GM12865 (cell line): ENCODE data around the gene PLAC9.

Source experiments
- DNase-seq: peaks from one replicate; pipeline ENCODE4 v3.0.0; 2010; ENCODE audit warnings: low read depth
- H3K4me3 ChIP-seq: 2 replicates; pipeline ENCODE4 v1.5.1; 2011; ENCODE audit warnings: mild to moderate bottlenecking, low read depth, low read length, control low read depth
- TF ChIP-seq, protein P1 (sequence below): IDR thresholded peaks from 2 replicates; pipeline ENCODE4 v1.5.1; 2011; ENCODE audit warnings: low read length, control low read depth, low read depth, inconsistent platforms; ENCODE audit not compliant: insufficient read depth; ENCODE audit errors: missing control alignments

PLAC9 gene

DNA sequence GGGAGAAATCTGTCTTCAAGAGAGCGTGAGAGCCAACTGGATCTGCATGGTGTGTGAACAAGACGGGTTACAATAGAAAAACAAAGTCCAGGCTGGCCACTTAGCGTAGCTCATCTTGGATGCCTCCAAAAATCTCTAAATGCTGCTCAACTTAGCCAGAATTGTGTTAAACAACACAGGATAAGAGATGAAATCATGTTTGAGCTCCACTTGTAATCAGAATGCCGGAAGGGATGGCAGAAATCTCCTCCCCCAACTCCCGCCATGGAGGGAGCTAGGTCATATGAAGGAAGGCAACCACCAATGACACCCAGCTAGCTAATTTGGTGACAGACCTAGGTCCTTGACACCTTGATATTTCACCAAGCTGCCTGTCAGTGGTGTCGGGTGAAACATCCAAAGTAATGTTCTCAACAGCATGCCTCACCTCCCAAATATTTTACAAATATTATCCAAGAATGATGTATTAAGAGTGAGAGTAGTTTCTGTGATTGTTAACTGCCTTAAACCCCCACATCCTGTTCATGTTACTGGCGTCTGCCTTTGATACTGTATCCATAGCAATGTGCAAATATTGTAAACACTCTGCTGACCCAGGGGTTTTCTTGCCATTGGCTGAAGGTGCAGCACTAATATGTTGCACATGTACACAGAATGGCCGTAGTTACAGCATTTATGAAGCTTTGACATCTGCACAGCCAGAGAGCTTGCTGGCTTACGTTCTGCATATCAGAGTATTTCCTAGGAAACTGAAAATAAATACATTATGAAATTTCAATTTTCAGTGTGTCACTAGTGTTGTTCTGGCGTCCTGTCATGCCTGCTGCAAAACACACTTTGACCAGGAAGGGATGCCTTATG is 28.2 kb upstream of the PLAC9 start:
- TF ChIP-seq, protein P1, sequence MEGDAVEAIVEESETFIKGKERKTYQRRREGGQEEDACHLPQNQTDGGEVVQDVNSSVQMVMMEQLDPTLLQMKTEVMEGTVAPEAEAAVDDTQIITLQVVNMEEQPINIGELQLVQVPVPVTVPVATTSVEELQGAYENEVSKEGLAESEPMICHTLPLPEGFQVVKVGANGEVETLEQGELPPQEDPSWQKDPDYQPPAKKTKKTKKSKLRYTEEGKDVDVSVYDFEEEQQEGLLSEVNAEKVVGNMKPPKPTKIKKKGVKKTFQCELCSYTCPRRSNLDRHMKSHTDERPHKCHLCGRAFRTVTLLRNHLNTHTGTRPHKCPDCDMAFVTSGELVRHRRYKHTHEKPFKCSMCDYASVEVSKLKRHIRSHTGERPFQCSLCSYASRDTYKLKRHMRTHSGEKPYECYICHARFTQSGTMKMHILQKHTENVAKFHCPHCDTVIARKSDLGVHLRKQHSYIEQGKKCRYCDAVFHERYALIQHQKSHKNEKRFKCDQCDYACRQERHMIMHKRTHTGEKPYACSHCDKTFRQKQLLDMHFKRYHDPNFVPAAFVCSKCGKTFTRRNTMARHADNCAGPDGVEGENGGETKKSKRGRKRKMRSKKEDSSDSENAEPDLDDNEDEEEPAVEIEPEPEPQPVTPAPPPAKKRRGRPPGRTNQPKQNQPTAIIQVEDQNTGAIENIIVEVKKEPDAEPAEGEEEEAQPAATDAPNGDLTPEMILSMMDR = no peak
- no peak overlapping the region for H3K4me3 ChIP-seq
- peak; percentile 65 for DNase-seq

DNA sequence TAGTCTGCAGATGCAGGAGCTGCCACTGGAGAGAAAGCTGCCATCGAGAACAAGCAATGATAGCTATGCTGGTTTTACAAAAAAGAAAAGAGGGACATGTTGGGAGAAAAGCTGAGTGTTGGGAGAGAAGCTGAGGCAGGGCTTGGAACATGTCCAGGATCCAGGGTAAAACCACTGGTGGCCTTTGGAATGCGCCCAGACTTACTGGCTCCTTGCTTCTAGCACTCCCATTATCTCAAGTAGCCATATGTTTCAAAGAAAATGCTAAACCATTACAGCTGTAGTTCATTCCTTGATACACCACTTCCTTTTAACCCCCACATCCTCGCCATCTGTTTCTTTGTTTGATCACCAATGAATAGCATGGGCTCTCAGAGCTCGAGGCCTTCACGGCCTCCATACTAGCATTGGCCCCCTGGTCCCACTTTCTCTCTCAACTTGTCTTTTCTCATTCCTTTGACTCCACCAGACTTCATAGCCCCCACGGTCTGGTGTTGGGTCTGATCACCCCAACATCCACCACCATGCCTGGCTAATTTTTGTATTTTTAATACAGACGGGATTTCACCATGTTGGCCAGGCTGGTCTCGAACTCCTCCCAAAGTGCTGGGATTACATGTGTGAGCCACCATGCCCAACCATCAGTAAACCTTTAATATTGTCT is 23.8 kb upstream of the PLAC9 start:
- no peak overlapping the region for H3K4me3 ChIP-seq
- TF ChIP-seq, protein P1 = no peak
- DNase-seq = no peak

DNA sequence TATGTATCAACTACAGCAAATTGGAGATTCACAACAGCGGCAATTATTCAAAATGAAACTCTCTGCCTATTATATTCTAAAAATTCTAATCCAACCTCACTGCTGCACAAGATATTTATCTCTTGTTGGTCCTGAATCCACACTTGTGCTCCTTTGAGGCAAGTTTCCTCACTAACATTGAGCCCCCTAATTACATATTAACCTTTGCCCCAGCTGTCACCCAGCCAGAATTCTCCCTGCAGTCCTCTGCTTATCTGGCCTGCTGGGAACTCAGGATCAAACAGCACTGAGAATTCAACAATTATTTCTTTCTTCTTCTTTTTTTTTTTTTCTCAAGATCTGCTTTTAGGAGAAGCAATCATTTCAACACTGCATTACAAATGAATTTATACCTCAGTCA is 21.5 kb upstream of the PLAC9 start:
- no peak overlapping the region for H3K4me3 ChIP-seq
- TF ChIP-seq, protein P1 = no peak
- no peak for DNase-seq

DNA sequence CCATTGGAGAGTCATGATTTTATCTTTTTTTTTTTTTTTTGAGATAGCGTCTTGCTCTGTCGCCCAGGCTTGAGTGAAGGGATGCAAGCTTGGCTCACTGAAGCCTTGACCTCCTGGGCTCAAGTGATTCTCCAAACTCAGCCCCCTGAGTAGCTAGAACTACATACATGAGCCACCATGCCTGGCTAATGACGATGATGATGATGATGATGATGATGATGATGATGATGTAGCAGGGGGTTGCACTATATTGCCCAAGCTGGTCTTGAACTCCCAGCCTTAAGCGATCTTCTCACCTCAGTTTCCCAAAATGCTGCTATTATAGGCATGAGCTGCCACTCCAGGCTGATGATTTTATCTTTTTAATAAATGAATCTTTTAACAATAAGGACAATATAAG is 13.9 kb upstream of the PLAC9 start:
- TF ChIP-seq, protein P1 = no peak
- no peak overlapping the region for H3K4me3 ChIP-seq
- no peak for DNase-seq

DNA sequence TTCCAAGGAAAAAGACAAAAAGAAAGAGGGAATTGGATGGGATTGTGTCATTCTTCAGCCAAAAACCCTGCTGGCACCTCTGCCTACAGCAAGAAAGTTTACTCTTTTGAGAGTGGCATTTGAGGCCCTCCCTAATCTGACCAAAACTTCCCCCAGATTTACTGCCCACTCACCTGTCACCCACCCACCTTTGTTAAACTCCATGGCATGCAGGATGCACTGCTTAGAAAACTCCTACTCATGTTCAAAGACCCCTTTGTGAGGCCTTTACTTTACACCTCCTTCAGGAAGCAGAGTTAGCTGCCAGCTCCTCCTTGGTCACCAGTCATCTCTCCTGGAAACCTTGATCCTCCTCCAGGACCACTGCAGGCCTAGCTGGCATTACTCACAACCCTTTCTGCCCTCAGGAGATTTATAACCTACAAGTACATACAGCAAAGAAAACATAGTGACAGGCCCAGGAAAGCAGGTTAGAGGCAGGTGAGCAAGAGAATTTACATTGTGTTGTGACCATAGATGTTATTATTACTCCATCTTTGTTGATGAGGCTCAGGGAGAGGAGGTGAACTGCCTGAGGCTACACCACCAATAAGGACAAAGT is 10.3 kb upstream of the PLAC9 start:
- TF ChIP-seq, protein P1 = no peak
- H3K4me3 ChIP-seq = no peak overlapping the region
- no peak for DNase-seq

DNA sequence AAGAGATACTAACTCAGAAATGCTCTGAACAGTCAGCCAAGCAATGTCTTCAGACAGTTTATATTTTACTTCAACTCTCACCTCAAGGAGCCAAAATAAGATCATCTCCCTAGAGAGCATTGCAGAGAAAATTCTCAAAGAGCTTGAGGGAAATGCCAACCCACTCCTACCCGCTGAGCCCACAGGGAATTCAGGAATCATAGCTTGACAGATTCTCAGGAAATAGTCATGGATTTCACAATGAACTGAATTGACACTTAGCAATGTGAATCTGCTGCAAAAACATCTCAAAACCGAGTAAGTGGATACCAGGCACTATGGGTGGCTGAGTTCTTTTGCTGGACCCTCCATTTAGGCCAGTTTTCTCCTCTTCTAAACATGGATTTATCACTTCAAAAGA is 9.8 kb upstream of the PLAC9 start:
- H3K4me3 ChIP-seq = no peak overlapping the region
- DNase-seq = no peak
- TF ChIP-seq, protein P1 = no peak
